Measurements from ENCODE around the gene PLEKHO1. TPM values are rescaled to one million over a fixed set of nuclear protein-coding genes. Genes with fewer than 3 reads are reported as not detected.
"Not testable (repeated sequence)": the region's sequence is repeated elsewhere in the genome, so short reads cannot be mapped to it uniquely, and the experiment has no call there.

Gene PLEKHO1
- total RNA-seq, 1 experiment from 2014 or later, result 50.0 TPM

DNA sequence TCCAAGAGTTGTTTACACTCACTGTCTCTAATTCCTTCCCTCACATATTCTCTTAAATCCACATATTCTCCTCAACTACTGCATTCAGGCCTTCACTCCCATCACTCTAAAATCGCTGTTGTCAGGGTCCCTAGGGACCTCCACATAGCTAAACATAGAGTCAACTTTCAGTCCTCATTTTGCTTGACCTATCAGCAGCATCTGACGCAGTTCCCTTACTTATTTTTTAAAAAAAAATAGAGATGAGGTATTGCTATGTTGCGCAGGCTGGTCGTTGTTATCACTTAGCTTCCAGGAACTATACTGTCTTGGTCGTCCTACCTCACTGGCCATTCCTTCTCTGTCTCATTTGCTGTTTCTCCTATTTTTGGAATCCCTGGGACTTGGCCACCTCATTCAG, 11.7 kb upstream of the PLEKHO1 start:
- no peaks in the 10 kb centered on the region for H3K36me3 ChIP-seq
- no peak overlapping the region for H3K4me3 ChIP-seq
- no peak overlapping the region for H3K27ac ChIP-seq
- no peak for DNase-seq
- no peaks in the 10 kb centered on the region for H3K27me3 ChIP-seq
- H3K4me1 ChIP-seq, result no peaks in the 10 kb centered on the region
- H3K9me3 ChIP-seq (replicated peaks), result no peaks in the 10 kb centered on the region

DNA sequence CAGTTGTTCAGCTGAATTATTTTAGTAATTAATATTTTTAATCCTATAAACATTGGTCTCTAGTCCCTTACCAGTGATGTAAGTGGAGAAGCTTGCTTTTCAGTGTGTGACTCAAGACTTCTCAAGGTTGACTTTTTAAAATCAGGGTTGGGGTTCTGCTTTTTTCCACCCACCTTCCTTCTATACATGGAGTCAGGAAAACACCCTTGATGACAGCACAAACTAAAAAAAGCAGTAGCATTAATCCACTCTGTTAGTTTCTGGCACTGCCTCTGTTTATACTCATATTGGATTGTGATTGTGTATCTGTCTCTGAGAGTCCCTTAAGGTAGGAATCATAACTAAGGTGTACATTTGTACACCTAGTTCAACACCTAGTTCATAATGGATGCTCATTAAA, 8.3 kb upstream of the PLEKHO1 start:
- H3K9me3 ChIP-seq (replicated peaks), result no peaks in the 10 kb centered on the region
- no peak overlapping the region for H3K27ac ChIP-seq
- H3K27me3 ChIP-seq, result no peaks in the 10 kb centered on the region
- no peaks in the 10 kb centered on the region for H3K36me3 ChIP-seq
- H3K4me1 ChIP-seq, result no peaks in the 10 kb centered on the region
- DNase-seq, result no peak
- H3K4me3 ChIP-seq, result no peak overlapping the region

DNA sequence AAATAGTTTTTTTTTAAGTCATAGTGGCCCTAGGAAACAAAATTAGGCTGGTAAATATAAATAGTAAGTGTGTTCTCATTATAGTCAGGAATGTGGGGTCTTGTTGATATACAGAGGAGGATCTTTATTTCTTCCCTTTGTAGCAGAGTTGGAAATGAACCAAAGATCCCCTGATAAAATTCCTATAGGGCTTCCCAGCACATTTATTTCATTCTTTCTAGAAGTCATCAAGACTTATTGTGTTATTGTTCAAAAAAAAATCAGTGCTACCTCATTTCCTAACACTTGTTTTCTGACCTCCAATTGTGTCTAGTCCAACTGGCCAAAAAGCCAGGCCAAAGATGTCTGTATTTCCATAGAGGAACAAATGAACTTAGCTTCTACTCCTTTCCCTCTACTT, 7.6 kb upstream of the PLEKHO1 start:
- no peaks in the 10 kb centered on the region for H3K36me3 ChIP-seq
- no peak for DNase-seq
- no peak overlapping the region for H3K4me3 ChIP-seq
- no peaks in the 10 kb centered on the region for H3K27me3 ChIP-seq
- H3K27ac ChIP-seq, result no peak overlapping the region
- H3K9me3 ChIP-seq (replicated peaks), result no peaks in the 10 kb centered on the region
- no peaks in the 10 kb centered on the region for H3K4me1 ChIP-seq

DNA sequence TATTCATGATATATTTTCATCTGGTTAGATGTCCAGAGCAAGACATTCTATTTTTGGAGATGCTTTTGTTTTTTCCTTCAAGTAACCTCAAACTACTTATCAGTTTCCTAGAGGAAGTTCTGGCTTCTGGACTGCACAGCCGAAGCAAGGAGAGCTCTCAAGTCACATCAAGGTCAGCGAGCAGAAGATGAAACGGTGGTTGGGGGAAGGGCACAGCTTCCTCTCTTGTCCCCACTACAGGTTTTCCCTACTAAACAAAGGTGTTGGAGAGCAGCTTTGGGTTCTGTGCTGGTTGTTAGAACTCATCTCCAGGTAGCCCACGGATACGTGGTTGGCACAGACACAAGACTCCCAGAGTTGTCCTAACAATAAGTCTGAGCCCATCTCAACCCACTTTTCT, 5.1 kb upstream of the PLEKHO1 start:
- H3K4me3 ChIP-seq, result no peak overlapping the region
- no peak for DNase-seq
- H3K36me3 ChIP-seq, result no peaks in the 10 kb centered on the region
- H3K9me3 ChIP-seq (replicated peaks), result no peaks in the 10 kb centered on the region
- H3K4me1 ChIP-seq, result no peaks in the 10 kb centered on the region
- H3K27me3 ChIP-seq, result no peaks in the 10 kb centered on the region
- H3K27ac ChIP-seq, result no peak overlapping the region

DNA sequence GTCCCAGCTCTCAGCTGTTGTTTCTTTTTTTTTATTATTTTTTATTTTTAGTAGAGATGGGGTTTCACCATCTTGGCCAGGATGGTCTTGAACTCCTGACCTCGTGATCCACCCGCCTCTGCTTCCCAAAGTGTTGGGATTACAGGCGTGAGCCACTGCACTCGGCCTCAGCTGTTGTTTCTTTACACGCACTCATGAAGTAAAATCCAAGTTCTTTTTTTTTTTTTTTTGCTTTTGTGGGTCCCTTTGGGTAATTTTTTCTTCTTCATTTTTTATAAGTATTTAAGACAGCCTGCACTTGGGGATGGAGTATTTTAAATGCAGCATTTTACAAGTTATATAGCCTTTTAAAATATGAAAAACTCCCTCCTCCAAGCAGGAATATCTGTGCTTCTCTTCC, 3.7 kb upstream of the PLEKHO1 start:
- H3K9me3 ChIP-seq (replicated peaks); DNase-seq; H3K4me1 ChIP-seq; H3K4me3 ChIP-seq; H3K27me3 ChIP-seq; H3K27ac ChIP-seq; H3K36me3 ChIP-seq: not testable (repeated sequence)

DNA sequence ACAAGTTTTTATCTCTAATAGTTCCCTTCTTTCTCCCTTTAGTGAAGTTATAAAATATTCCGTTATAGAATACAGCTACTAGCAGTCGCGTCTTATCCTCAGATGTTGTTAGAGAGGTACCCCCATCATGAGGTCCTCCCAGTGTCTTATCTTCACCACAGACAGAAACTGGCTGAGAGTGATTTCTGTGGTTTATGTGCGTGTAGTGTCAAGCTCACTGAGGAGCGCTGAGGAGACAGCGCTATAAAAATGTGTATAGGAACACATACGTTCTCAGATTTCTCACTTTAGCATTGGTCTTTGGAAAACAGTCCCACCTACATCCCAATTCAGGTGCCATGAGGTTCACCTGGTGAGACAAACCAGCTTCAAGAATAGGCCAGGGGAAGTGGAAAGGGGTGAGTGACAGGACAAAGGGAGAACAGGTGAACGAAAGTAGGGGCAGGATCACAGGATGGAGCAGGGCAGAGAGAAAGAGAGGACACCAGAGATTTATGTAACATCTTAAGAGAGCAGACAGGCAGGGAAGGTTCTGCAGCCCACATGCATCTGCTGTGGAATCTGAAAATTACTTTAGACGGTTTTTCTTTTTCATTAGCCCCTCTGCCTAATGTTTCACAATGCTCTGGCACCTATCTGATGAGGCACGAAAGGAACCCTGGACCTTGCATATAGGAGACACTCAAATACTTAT, 2.7 kb upstream of the PLEKHO1 start:
- Histone ChIP-seq H3K27me3 (no peaks in the 10 kb centered on the region), H3K36me3 (0 out of 2 replicates have a peak, but pooled peaks cover 5% of the 10 kb centered on the region), H3K4me3 (no peak overlapping the region), H3K4me1 (peaks cover 4% of the 10 kb centered on the region), H3K9me3 (replicated peaks) (no peaks in the 10 kb centered on the region), H3K27ac (no peak overlapping the region)
- no peak for DNase-seq

DNA sequence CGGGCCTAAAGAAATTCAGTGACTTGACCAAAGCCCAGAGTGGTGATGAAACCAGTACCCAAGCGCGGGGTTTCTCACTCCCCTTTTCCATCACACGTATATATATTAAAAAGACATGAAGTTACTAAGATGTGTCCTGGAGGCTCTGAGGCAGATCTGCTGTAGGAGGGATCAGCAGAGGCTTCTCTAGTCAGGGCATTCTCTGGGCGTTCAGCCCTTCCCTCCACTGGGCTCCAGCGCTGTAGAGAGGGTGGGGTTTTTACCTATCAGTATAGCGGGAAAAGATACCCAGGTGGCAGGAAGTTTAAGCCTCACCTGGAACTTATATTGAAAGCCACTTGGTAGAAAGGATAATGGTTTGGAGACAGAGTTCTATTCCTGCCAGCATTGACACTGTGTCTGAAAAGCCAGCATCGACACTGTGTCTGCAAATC, 862 bp upstream of the PLEKHO1 start:
- peak overlapping the region; percentile 70 for H3K4me3 ChIP-seq
- DNase-seq, result no peak
- peaks cover 12% of the 10 kb centered on the region for H3K36me3 ChIP-seq
- H3K4me1 ChIP-seq, result peaks cover 13% of the 10 kb centered on the region
- H3K9me3 ChIP-seq (replicated peaks), result no peaks in the 10 kb centered on the region
- peak overlapping the region; percentile 71; the same call in 1 of the 2 replicates for H3K27ac ChIP-seq
- H3K27me3 ChIP-seq, result no peaks in the 10 kb centered on the region

DNA sequence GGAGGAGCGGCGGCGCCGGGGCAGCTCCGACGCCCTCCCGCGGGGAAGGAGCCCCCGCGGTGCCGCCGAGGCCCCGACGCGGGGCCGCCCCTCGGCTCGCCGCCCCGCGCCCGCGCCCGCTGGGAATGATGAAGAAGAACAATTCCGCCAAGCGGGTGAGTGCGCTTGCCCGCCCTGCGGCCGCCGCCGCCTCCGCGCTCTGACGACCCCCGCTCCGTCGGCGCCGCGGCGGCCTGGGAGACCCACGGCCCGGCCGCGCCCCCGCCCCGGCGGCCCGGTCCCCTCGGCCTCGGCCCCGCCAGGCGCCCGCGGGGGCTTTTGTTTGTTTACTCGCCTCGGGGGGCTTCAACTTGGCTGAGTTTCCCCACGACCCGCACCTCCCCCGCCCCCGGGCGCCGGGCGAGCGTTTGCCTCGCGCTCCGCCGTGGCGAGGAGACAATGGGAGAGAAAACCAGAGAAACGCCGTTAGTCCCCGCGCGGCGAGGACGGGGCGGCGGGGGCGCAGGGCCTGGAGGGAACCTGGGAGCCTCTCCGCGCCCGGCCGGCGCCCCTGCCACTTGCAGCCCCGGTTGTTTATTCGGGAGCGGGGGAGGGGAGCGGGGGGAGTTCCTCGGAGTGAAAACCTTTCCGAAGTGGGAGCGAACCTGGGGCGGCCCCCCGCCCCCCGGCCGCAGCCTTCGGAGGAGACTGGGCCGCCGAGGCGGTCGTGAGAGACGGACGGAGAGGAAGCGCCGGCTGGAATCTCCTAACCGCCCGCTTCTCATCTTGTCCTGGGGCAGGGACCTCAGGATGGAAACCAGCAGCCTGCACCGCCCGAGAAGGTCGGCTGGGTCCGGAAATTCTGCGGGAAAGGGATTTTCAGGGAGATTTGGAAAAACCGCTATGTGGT, 661 bp downstream of the PLEKHO1 start:
- DNase-seq, result peak; percentile 37 to 52
- Histone ChIP-seq H3K4me3 (peak overlapping the region; percentile 70), H3K36me3 (peaks cover 27% of the 10 kb centered on the region), H3K27ac (peak overlapping the region; percentile 86), H3K4me1 (peaks cover 13% of the 10 kb centered on the region), H3K27me3 (no peaks in the 10 kb centered on the region), H3K9me3 (replicated peaks) (no peaks in the 10 kb centered on the region)

DNA sequence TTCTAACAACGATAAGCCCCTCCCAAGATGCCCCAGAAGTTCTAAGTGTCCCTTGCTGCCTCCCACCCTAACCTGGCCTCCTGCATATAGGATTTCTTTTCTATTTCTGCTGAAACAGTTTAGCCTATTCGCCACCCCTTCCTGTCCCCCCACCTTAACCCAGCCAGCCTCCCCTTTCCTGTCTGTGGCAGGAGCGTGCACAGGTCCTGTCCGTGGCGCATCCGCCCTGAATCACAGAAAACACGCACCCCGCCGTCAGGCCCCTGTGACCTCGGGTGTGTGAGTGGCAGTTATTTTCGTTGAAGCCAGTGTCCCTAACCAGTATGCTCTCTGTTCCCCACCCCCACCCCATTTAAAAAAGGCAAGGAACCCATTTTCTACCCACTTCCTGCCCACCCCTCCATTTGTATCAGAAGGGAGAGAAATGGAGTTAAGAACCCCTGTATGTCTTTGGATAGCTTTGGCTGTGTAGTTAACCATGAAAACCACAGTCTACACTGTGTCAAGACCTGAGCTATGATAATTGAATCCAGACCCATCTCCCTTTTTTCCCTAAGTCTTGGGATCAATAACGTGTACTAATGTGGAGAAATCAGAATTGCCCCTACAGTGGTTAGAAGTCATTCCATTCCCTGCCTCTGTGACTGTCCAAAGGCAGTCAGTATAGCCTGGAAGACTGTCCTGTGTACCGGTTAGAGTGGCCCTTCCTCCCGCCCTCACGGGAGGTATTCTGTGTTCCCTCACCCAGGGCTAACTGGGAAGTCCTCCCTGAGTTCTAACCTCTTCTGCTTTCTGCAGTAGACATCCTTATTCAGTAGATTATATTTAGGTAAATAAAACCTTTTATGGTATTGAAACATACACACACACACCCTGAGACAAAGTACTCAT, 1.8 kb downstream of the PLEKHO1 start:
- Histone ChIP-seq H3K27me3 (no peaks in the 10 kb centered on the region), H3K9me3 (replicated peaks) (no peaks in the 10 kb centered on the region), H3K27ac (peak overlapping the region; percentile 86), H3K4me1 (peaks cover 13% of the 10 kb centered on the region), H3K36me3 (peaks cover 37% of the 10 kb centered on the region), H3K4me3 (peak overlapping the region; percentile 70)
- no peak for DNase-seq

DNA sequence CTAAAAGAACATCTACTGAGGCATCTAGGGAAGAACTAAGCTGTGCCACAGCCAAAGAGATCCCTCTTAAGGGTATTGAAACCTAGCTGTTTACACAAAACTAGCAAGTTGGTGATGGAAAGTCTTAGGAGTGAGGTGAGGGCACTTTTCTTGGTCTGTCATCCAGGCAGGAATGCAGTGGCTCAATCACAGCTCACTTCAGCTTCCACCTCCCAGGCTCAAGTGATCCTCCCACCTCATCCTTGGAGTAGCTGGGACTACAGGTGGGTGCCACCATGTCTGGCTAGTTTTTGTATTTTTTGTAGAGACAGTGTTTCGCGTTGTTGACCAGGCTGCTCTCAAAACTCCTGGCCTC, 2.4 kb downstream of the PLEKHO1 start:
- Histone ChIP-seq H3K4me1 (peaks cover 13% of the 10 kb centered on the region), H3K9me3 (replicated peaks) (no peaks in the 10 kb centered on the region), H3K27ac (peak overlapping the region; percentile 38; the same call in 1 of the 2 replicates), H3K27me3 (no peaks in the 10 kb centered on the region), H3K36me3 (peaks cover 43% of the 10 kb centered on the region), H3K4me3 (no peak overlapping the region)
- DNase-seq, result no peak

DNA sequence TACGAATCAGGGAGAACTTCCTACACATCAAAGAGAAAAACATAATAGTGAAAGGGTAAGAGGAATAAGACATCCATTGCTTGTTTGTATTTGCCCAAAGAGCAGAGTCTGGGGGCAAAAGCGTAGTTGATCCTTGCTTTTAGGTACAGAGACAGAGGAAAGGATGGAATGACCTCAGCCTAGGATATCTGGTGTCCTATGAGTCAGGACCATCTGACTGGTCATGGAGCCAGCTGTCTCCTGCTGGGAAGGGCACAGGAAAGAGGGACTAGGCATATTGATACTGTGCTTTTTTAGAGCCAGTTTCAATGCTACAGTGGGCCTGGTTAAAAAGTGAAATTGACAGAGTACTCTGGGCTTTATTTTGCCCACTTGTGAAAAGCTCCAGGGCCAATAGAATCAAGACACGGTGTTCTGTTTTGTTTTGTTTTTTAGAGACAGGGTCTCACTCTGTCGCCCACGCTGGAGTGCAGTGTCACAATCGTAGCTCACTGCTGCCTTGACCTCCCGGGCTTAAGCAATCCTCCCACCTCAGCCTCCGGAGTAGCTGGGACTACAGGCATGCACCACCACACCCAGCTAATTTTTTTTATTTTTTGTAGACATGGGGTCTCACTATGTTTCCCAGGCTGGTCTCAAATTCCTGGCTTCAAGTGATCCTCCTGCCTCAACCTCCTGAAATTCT, 3.2 kb downstream of the PLEKHO1 start:
- peak overlapping the region; percentile 38 for H3K27ac ChIP-seq
- peaks cover 13% of the 10 kb centered on the region for H3K4me1 ChIP-seq
- DNase-seq, result peak; percentile 51 to 62
- H3K4me3 ChIP-seq, result no peak overlapping the region
- H3K9me3 ChIP-seq (replicated peaks), result no peaks in the 10 kb centered on the region
- H3K27me3 ChIP-seq, result no peaks in the 10 kb centered on the region
- H3K36me3 ChIP-seq, result peaks cover 49% of the 10 kb centered on the region

DNA sequence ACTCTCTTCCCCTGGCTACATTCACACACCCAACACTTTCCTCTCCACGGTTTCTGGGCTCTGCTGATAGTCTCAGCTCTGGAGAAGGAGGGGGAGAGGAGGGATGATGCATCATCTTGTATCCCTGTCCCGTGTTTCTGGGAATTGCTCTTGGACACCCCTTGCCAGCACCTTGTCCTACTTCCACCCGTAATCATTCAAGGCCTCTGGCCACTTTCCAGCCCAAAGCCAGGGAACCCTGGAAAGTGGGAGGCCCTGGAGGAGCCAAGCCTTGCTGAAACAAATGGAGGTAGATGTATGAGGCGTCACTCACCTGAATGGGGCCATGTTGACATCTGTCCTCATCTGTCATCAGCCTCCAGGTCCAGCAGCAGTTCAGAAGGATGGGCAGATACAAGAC, 4.4 kb downstream of the PLEKHO1 start:
- Histone ChIP-seq H3K27ac (no peak overlapping the region), H3K4me1 (peaks cover 13% of the 10 kb centered on the region), H3K4me3 (no peak overlapping the region), H3K36me3 (peaks cover 57% of the 10 kb centered on the region), H3K27me3 (no peaks in the 10 kb centered on the region), H3K9me3 (replicated peaks) (no peaks in the 10 kb centered on the region)
- no peak for DNase-seq

DNA sequence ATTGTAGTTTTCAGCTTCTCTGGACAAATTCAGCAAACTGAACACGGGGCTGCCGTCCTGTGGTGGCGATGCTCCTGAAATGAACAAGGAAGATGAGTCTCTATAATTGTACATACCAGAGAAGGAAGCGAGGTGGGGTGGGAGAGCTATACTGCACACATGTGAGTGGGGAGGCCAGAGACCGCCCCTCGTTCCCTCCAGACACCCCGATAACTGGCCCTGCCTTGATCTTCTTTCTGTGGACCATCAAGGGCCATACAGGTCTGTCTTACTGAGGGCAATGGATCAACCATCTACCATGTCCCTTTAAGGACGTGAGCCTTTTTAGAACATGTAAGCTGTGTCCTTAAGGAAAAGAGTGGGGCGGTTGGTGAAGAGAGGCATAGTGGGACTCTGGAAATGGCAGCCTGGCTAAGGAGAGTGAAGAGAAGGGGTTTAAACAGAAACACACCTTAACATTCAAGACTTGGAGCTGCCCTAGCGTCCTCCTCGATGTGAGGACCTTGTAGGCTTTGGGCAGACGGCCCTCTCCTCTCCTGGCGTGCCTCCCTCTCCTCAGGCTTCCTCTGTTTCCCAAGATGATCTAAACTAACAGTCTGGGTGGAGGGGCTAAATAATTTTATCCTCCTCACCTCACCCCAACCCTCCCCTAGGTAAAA, 5.8 kb downstream of the PLEKHO1 start:
- H3K36me3 ChIP-seq, result peaks cover 66% of the 10 kb centered on the region
- H3K27ac ChIP-seq, result no peak overlapping the region
- no peaks in the 10 kb centered on the region for H3K27me3 ChIP-seq
- H3K4me1 ChIP-seq, result peaks cover 17% of the 10 kb centered on the region
- no peak overlapping the region for H3K4me3 ChIP-seq
- DNase-seq, result no peak
- no peaks in the 10 kb centered on the region for H3K9me3 ChIP-seq (replicated peaks)
